ENCODE measurements around the gene CHI3L1. TPM values are rescaled to one million over a fixed set of nuclear protein-coding genes. Genes with fewer than 3 reads are reported as not detected.

CHI3L1 gene
- polyA plus RNA-seq, 1 of the 3 experiments (the other 2 are of a cell fraction): not detected

GRCh38 chr1:203190949-203191348 lies 4.4 kb upstream of the CHI3L1 start:
- no peaks in the 10 kb centered on the region for H4K20me1 ChIP-seq (ENCODE audit: insufficient read depth)
- H3K4me1 ChIP-seq (ENCODE audit: control insufficient read depth in 1 of 2, insufficient read depth in 2 of 2, low read depth in 1 of 2, low read length in 1 of 2): no peaks in the 10 kb centered on the region
- no peaks in the 10 kb centered on the region for H3K9me2 ChIP-seq
- H2AFZ ChIP-seq (ENCODE audit: low read depth): no peak overlapping the region
- H3K9me3 ChIP-seq: no peaks in the 10 kb centered on the region
- no peak overlapping the region for H3K4me3 ChIP-seq (ENCODE audit: low read depth in 2 of 2, low read length in 1 of 2)
- H3K4me2 ChIP-seq: no peak overlapping the region
- TF ChIP-seq USF1 (IDR thresholded peaks at IDR 0.05; ENCODE audit: borderline replicate concordance, low read depth) (no peak), CTCF (IDR thresholded peaks at IDR 0.05) (no peak), MEF2A (IDR thresholded peaks at IDR 0.05; ENCODE audit: borderline replicate concordance, low read depth) (no peak), FOSL2 (IDR thresholded peaks at IDR 0.05; ENCODE audit: borderline replicate concordance, low read depth) (no peak), JUND (IDR thresholded peaks at IDR 0.05) (no peak), NFIC (IDR thresholded peaks at IDR 0.05; ENCODE audit: borderline replicate concordance) (no peak), TAF1 (IDR thresholded peaks at IDR 0.05; ENCODE audit: borderline replicate concordance, low read depth, low read length) (no peak), ELF1 (IDR thresholded peaks at IDR 0.05) (no peak), EP300 (IDR thresholded peaks at IDR 0.05; ENCODE audit: borderline replicate concordance in 1 of 2, low read depth in 1 of 2, low read length in 1 of 2) (no peak), NRF1 (IDR thresholded peaks at IDR 0.05; ENCODE audit: low read depth, low read length) (no peak)
- no peaks in the 10 kb centered on the region for H3K27me3 ChIP-seq (ENCODE audit: insufficient read depth)
- no peak for DNase-seq
- ChIA-PET CTCF (interaction anchor here (1.6 kb wide), 1 partner anchor 73 kb away, joined by 6 read pairs; no protein-coding TSS in a partner anchor), POLR2A (no interaction called here)
- no peak overlapping the region for H3K27ac ChIP-seq (ENCODE audit: low read depth in 2 of 2, low read length in 1 of 2)
- no peaks in the 10 kb centered on the region for H3K36me3 ChIP-seq (replicated peaks in 1 of 2; ENCODE audit: control insufficient read depth in 1 of 2, insufficient read depth in 2 of 2, low read length in 1 of 2)
- no peak overlapping the region for H3K9ac ChIP-seq
- H3K79me2 ChIP-seq (ENCODE audit: insufficient read depth): no peaks in the 10 kb centered on the region
- no peaks in the 10 kb centered on the region for H3F3A ChIP-seq (replicated peaks; ENCODE audit: insufficient read depth)
- WGBS (ENCODE audit: low lambda C conversion rate): 87% methylated on average over 2 of the region's 2 CpGs

GRCh38 chr1:203189951-203190352 lies 3.4 kb upstream of the CHI3L1 start:
- Histone ChIP-seq H3K27me3 (ENCODE audit: insufficient read depth) (no peaks in the 10 kb centered on the region), H3K4me1 (ENCODE audit: control insufficient read depth in 1 of 2, insufficient read depth in 2 of 2, low read depth in 1 of 2, low read length in 1 of 2) (no peaks in the 10 kb centered on the region), H2AFZ (ENCODE audit: low read depth) (no peak overlapping the region), H3K27ac (ENCODE audit: low read depth in 2 of 2, low read length in 1 of 2) (no peak overlapping the region), H3K9me3 (no peaks in the 10 kb centered on the region), H3K4me3 (ENCODE audit: low read depth in 2 of 2, low read length in 1 of 2) (no peak overlapping the region), H3K4me2 (no peak overlapping the region), H3K79me2 (ENCODE audit: insufficient read depth) (no peaks in the 10 kb centered on the region), H3K36me3 (replicated peaks in 1 of 2; ENCODE audit: control insufficient read depth in 1 of 2, insufficient read depth in 2 of 2, low read length in 1 of 2) (no peaks in the 10 kb centered on the region), H4K20me1 (ENCODE audit: insufficient read depth) (no peaks in the 10 kb centered on the region), H3F3A (replicated peaks; ENCODE audit: insufficient read depth) (no peaks in the 10 kb centered on the region), H3K9me2 (no peaks in the 10 kb centered on the region), H3K9ac (no peak overlapping the region)
- CTCF ChIA-PET: interaction anchor here (1.4 to 1.6 kb wide), 3 partner anchors 26 to 150 kb away, joined by 3 to 6 read pairs (median 5); no protein-coding TSS in a partner anchor
- POLR2A ChIA-PET: no interaction called here
- DNase-seq: no peak
- 93% methylated on average over 6 of the region's 7 CpGs for WGBS (ENCODE audit: low lambda C conversion rate)
- TF ChIP-seq JUND (IDR thresholded peaks at IDR 0.05) (no peak), REST (IDR thresholded peaks at IDR 0.05; ENCODE audit: low read depth, low read length) (no peak), ZBTB33 (IDR thresholded peaks at IDR 0.05; ENCODE audit: borderline replicate concordance, low read depth) (no peak), RCOR1 (IDR thresholded peaks at IDR 0.05; ENCODE audit: low read length) (no peak), CHD2 (IDR thresholded peaks at IDR 0.05; ENCODE audit: low read length, partially characterized antibody) (no peak), TAF1 (IDR thresholded peaks at IDR 0.05; ENCODE audit: borderline replicate concordance, low read depth, low read length) (no peak), TEAD4 (IDR thresholded peaks at IDR 0.05; ENCODE audit: borderline replicate concordance, insufficient read depth) (no peak), USF2 (IDR thresholded peaks at IDR 0.05; ENCODE audit: borderline replicate concordance, low read depth, low read length) (no peak), RFX5 (IDR thresholded peaks at IDR 0.05; ENCODE audit: low read length) (no peak), SMC3 (IDR thresholded peaks at IDR 0.05; ENCODE audit: low read depth, low read length) (no peak), FOXM1 (IDR thresholded peaks at IDR 0.05; ENCODE audit: low read depth) (no peak), POLR2AphosphoS5 (IDR thresholded peaks at IDR 0.05; ENCODE audit: low read depth, low read length) (no peak)

Measured in SK-N-SH (cell line).